ENCODE measurements around the gene RNLS.

RNLS gene

GRCh38 chr10:88551246-88551645 is 31.9 kb downstream of the RNLS start:
- no peak for DNase-seq

GRCh38 chr10:88546497-88546896 is 36.6 kb downstream of the RNLS start:
- no peak for DNase-seq

GRCh38 chr10:88545359-88545758 is 37.8 kb downstream of the RNLS start:
- peak; percentile 82 for DNase-seq

- DNase-seq, result peak; percentile 33
Observed at GRCh38 chr10:88544140-88544870, 38.8 kb downstream of the RNLS start.

GRCh38 chr10:88542522-88542921 is 40.6 kb downstream of the RNLS start:
- DNase-seq, result peak; percentile 40

GRCh38 chr10:88541116-88541626 is 41.9 kb downstream of the RNLS start:
- DNase-seq, result no peak

GRCh38 chr10:88540351-88540750 is 42.8 kb downstream of the RNLS start:
- no peak for DNase-seq

- no peak for DNase-seq
Observed at GRCh38 chr10:88538048-88538447, 45.1 kb downstream of the RNLS start.

- DNase-seq, result no peak
Observed at GRCh38 chr10:88537322-88537721, 45.8 kb downstream of the RNLS start.

- no peak for DNase-seq
Observed at GRCh38 chr10:88536437-88536836, 46.7 kb downstream of the RNLS start.

GRCh38 chr10:88534072-88534665 is 48.9 kb downstream of the RNLS start:
- no peak for DNase-seq

- DNase-seq, result no peak
Observed at GRCh38 chr10:88531392-88532052, 51.6 kb downstream of the RNLS start.

GRCh38 chr10:88530629-88531391 is 52.3 kb downstream of the RNLS start:
- no peak for DNase-seq

GRCh38 chr10:88530093-88530492 is 53.0 kb downstream of the RNLS start:
- no peak for DNase-seq

GRCh38 chr10:88528806-88529570 is 54.1 kb downstream of the RNLS start:
- DNase-seq, result no peak

- DNase-seq, result no peak
Observed at GRCh38 chr10:88528201-88528600, 54.9 kb downstream of the RNLS start.

GRCh38 chr10:88527245-88527644 is 55.9 kb downstream of the RNLS start:
- no peak for DNase-seq

GRCh38 chr10:88526501-88527105 is 56.5 kb downstream of the RNLS start:
- no peak for DNase-seq

GRCh38 chr10:88525371-88526069 is 57.6 kb downstream of the RNLS start:
- DNase-seq, result no peak

- DNase-seq, result no peak
Observed at GRCh38 chr10:88523739-88524400, 59.2 kb downstream of the RNLS start.

- DNase-seq, result no peak
Observed at GRCh38 chr10:88522715-88523114, 60.4 kb downstream of the RNLS start.

Measured in OCI-M1 (cell line).